GM19395 (cell line): Measurements from ENCODE around the gene BTG1.

Experiments used
- ATAC-seq: cut with Tn5 transposase; IDR thresholded peaks from one replicate; pipeline ENCODE4 v1.9.1; 2021; ENCODE audit warnings: mild to moderate bottlenecking, moderate library complexity; ENCODE audit not compliant: unreplicated experiment

BTG1 gene

GRCh38 chr12:92145731-92146496, at the start of gene BTG1:
TSS of gene BTG1 (minus strand) at chr12:92145846. CDS start at chr12:92145535, 311 bp downstream.
- peak; percentile 72 for ATAC-seq

- no peak for ATAC-seq
Observed at GRCh38 chr12:92194561-92194960, 48.9 kb upstream of the BTG1 start.

- ATAC-seq: no peak
Observed at GRCh38 chr12:92193846-92194245, 48.2 kb upstream of the BTG1 start.

- no peak for ATAC-seq
Observed at GRCh38 chr12:92193063-92193462, 47.4 kb upstream of the BTG1 start.

GRCh38 chr12:92192360-92192759, 46.7 kb upstream of the BTG1 start:
- ATAC-seq: no peak

GRCh38 chr12:92191061-92191460, 45.4 kb upstream of the BTG1 start:
- no peak for ATAC-seq

- ATAC-seq: no peak
Observed at GRCh38 chr12:92188517-92189188, 43.0 kb upstream of the BTG1 start.

GRCh38 chr12:92186038-92186470, 40.4 kb upstream of the BTG1 start:
- ATAC-seq: peak; percentile 50

GRCh38 chr12:92185052-92185451, 39.4 kb upstream of the BTG1 start:
- peak; percentile 79 for ATAC-seq

- no peak for ATAC-seq
Observed at GRCh38 chr12:92183575-92183974, 37.9 kb upstream of the BTG1 start.

- ATAC-seq: no peak
Observed at GRCh38 chr12:92178340-92178739, 32.7 kb upstream of the BTG1 start.

- ATAC-seq: no peak
Observed at GRCh38 chr12:92176646-92177045, 31.0 kb upstream of the BTG1 start.

- ATAC-seq: no peak
Observed at GRCh38 chr12:92175961-92176360, 30.3 kb upstream of the BTG1 start.

- ATAC-seq: no peak
Observed at GRCh38 chr12:92170050-92170449, 24.4 kb upstream of the BTG1 start.

GRCh38 chr12:92167075-92167474, 21.4 kb upstream of the BTG1 start:
- no peak for ATAC-seq

- ATAC-seq: no peak
Observed at GRCh38 chr12:92164712-92165111, 19.1 kb upstream of the BTG1 start.

GRCh38 chr12:92162079-92162478, 16.4 kb upstream of the BTG1 start:
- no peak for ATAC-seq

GRCh38 chr12:92158796-92159439, 13.3 kb upstream of the BTG1 start:
- ATAC-seq: peak; percentile 62

GRCh38 chr12:92156704-92157395, 11.2 kb upstream of the BTG1 start:
- no peak for ATAC-seq

- no peak for ATAC-seq
Observed at GRCh38 chr12:92156139-92156538, 10.5 kb upstream of the BTG1 start.

- no peak for ATAC-seq
Observed at GRCh38 chr12:92155733-92156132, 10.1 kb upstream of the BTG1 start.
